Colonic mucosa (tissue), 4 donors: Measurements from ENCODE around the gene CLPSL2. TPM values are rescaled to one million over a fixed set of nuclear protein-coding genes. Genes with fewer than 3 reads are reported as not detected.
A peak's percentile ranks its signal among the peaks of the same experiment; 100 is the strongest.

Source experiments
- DNase-seq: peaks from one replicate; pipeline ENCODE4 v3.0.0-alpha.2; 2020
- H3K27ac ChIP-seq: fragments of 200-600 bp; one replicate; pipeline ENCODE4 v1.8.0; 2021
- H3K27me3 ChIP-seq: fragments of 200-600 bp; one replicate; pipeline ENCODE4 v1.8.0; 2021
- H3K36me3 ChIP-seq: fragments of 200-600 bp; one replicate; pipeline ENCODE4 v1.8.0; 2021
- H3K4me1 ChIP-seq: fragments of 200-600 bp; one replicate; pipeline ENCODE4 v1.8.0; 2021; ENCODE audit warnings: mild to moderate bottlenecking
- H3K4me3 ChIP-seq: fragments of 200-600 bp; one replicate; pipeline ENCODE4 v1.8.0; 2021
- H3K9ac ChIP-seq, 2 donors: one replicate each; pipeline ENCODE4 v1.7.0; 2013; ENCODE audit warnings: control low read depth in 2 of 2, low read depth in 2 of 2, low read length in 2 of 2
- H3K9me3 ChIP-seq: fragments of 200-600 bp; one replicate; pipeline ENCODE4 v1.8.0; 2021
- intact Hi-C: fragments of 100-400 bp; cut with DNase I; formaldehyde crosslinking; loops from one replicate; pipeline ENCODE4 v1.14.1; 2022
- total RNA-seq, 2 donors: library from RNA; stranded (reverse); fragmentation: NEBNext Ultra II Directional in 1 of 2; extraction: Animal tissue kit (Norgen Biotek cat#: 25700) in 1 of 2; gene quantifications; one replicate each; pipeline ENCODE4 v1.2.1, GENCODE V29; 2021
- TF ChIP-seq, protein P1 (sequence below): fragments of 200-600 bp; IDR thresholded peaks from one replicate; pipeline ENCODE4 v1.8.0; 2022; ENCODE audit warnings: antibody characterized with exemption, mild to moderate bottlenecking
- donor health status: healthy.
- donor health status: DM: no; HTN: no; CAD: no.
- donor health status: DM: no; HTN: no; CAD: no.

The CLPSL2 gene, protein sequence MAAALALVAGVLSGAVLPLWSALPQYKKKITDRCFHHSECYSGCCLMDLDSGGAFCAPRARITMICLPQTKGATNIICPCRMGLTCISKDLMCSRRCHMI
- not detected for total RNA-seq

DNA sequence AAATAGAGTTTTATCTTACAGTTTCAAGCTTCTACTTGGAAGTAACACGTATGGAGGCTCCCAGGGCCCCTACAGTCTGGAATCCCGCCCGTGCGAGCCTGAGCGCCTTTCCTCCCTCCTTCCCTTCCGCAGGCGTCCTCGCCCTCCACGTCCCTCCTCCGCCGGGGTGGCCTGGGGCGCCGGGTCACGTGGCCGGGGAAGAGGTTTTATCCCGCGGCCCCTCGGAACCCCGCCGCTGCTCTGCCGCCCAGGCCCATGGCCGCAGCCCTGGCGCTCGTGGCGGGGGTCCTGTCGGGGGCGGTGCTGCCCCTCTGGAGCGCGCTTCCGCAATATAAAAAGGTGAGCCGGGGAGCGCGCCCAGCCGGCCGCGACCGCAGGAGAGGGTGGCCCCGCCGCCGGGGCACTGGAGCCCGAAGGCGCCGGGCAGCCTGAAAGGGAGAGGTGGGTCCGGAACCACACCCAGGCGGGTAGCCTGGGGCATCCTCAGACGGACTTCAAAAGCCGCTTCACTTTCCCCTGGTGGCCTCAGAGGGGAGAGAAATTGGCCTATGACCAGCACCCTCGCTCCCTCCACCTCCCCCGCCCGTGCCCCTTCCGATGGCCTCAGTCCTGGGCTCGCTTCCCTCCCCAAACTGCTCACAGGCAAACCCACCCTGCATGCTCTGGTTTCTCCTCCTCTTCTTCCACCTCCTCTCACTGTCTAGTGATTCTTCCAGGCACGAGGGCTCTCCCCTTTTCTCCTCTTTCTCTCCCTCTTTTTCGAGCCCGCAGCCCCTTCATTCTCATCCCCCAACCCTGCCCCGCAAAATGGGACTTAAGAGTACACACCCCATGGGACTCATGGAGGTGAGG lies at the start of gene CLPSL2:
CLPSL2 (plus strand) TSS at position 235 of the 852 bp plus-strand sequence; CDS start at position 256, 21 bp downstream.
- intact Hi-C loops, result no loop called here
- Histone ChIP-seq H3K27ac (no peak within 1 kb of the TSS), H3K36me3 (no peaks in the 10 kb centered on the region), H3K27me3 (no peaks in the 10 kb centered on the region), H3K4me1 (no peaks in the 10 kb centered on the region), H3K9ac (no peak within 1 kb of the TSS), H3K4me3 (peak within 1 kb of the TSS; percentile 44), H3K9me3 (no peaks in the 10 kb centered on the region)
- no peak for DNase-seq
- TF ChIP-seq, protein P1, sequence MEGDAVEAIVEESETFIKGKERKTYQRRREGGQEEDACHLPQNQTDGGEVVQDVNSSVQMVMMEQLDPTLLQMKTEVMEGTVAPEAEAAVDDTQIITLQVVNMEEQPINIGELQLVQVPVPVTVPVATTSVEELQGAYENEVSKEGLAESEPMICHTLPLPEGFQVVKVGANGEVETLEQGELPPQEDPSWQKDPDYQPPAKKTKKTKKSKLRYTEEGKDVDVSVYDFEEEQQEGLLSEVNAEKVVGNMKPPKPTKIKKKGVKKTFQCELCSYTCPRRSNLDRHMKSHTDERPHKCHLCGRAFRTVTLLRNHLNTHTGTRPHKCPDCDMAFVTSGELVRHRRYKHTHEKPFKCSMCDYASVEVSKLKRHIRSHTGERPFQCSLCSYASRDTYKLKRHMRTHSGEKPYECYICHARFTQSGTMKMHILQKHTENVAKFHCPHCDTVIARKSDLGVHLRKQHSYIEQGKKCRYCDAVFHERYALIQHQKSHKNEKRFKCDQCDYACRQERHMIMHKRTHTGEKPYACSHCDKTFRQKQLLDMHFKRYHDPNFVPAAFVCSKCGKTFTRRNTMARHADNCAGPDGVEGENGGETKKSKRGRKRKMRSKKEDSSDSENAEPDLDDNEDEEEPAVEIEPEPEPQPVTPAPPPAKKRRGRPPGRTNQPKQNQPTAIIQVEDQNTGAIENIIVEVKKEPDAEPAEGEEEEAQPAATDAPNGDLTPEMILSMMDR, result no peak

DNA sequence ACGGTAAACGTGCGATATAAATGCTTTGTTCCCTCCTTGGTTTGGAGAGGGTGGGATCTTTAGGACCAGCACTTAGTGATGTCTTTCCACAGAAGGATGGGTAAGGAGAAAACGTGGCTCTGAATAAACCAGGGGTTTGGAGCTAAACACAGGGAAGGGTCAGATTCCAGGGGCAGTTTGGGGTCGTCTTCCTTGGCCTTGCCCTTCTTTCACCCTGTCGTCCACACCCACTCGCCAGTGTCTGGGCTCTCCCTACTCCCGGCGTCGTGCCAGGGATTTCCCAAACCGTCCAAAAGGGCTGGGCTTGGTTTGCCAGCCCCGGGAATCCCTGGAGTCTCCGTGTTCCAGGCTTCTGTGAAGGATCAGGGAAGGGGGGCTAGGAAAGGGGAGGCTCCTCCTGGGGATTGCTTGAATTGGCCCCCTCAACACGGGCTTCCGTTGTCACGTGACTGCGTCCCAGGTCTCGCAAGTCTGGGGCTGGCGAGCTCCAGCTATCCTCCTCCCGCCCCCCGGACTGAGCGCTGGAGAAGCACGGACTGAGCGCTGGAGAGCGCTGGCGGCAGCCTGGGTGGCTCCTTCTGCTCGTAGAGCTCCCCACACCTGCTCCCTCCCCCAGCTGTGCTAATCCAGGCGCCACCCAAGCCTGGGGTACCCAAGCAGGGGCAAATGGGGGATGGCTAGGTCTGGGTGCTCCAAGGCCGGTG lies 49.0 kb upstream of the CLPSL2 start:
- intact Hi-C loops, result no loop called here
- TF ChIP-seq, protein P1, result no peak
- H3K4me1 ChIP-seq, result peaks cover 49% of the 10 kb centered on the region
- peak overlapping the region; percentile 97 for H3K27ac ChIP-seq
- H3K9me3 ChIP-seq, result no peaks in the 10 kb centered on the region
- no peaks in the 10 kb centered on the region for H3K36me3 ChIP-seq
- H3K9ac ChIP-seq, result peak overlapping the region; percentile 85 to 97
- peak; percentile 90 for DNase-seq
- H3K27me3 ChIP-seq, result no peaks in the 10 kb centered on the region
- peak overlapping the region; percentile 41 for H3K4me3 ChIP-seq

DNA sequence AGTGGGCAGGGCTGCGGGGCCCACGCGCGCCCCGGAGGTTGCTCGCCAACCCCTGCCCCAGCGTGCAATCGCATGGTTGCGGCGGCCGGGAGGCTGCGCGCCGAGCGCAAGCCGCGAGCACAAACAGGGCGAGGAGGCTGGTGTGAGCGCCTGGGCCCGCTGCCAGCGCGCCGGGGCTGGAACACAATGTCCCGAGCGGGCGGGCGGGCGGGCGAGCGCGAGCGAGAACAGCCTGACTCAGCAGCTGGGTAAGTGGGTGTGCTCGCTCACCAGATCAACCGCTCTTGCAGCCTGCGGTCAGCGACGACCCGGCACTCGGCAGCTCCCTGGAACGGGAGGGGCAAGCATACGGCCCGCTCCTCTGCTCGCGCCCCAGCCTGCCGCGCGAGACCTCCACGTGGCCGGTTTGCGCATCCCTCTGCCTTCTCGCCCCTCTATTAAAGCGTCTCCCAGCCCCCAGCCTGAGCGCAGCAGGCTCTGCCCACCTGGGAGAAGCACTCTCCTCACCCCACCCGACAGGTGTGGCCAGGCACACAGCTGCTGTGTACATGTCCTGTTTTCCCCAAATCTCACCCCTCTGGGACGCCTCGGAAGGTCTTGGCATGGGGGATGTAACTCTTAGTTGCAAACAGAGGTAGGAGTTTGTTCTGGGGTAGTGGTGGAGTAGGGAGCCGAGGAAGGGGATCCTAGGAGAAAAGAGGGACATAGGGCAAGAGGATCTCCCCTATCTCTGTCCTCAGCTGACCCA lies 48.3 kb upstream of the CLPSL2 start:
- TF ChIP-seq, protein P1, result no peak
- Histone ChIP-seq H3K9ac (peak overlapping the region; percentile 91 to 97), H3K27ac (peak overlapping the region; percentile 97), H3K27me3 (no peaks in the 10 kb centered on the region), H3K4me1 (peaks cover 51% of the 10 kb centered on the region), H3K4me3 (peak overlapping the region; percentile 41), H3K36me3 (no peaks in the 10 kb centered on the region), H3K9me3 (no peaks in the 10 kb centered on the region)
- intact Hi-C loops, result no loop called here
- DNase-seq, result peak; percentile 89

DNA sequence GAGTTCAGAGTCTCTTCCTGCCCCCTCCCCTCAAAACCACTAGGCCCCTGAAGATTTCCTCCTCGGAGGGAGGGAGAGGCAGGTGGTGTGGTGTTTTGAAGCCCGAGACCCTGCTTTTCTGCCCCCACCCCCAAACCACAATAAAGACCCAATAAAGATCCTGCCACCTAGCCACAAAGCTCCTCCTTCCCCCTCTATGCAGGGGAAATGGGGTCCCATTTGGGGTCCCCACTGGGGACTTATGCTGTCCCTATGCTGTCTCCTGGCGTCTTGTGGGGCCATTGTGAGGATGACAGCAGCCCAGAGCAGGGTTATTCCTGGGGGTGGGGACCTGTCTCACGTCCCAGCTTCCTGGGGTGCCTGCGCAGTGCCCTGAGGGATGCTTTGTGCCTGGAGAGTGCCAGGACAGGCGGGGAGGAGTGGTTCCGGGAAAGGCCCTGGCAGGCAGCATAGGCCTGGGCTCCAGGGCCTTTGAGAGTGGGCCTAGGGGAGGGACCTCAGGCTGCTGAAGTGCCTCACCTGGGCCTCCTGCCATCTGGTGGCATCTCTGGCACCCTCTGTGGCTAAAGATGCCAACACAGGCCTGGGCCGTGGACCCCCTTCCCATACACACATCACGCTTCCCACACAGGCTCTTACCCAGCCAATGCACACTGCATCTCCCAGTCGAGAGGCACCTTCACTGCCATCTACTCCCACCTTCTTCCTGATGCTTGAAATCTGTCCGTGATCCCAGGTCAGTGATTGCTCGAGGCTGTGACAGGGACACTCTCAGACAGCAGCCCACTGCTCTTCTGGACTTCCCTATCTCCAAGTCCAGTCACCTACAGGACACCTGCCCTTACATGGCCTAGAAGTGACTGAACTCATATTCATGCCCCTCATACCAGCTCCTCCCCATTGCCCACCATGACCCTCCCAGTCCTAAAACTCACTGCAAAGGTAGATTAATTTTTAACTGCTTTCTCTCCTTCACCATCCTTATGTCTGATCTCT lies 47.4 kb upstream of the CLPSL2 start:
- DNase-seq, result peak; percentile 61
- intact Hi-C loops, result no loop called here
- Histone ChIP-seq H3K36me3 (no peaks in the 10 kb centered on the region), H3K27ac (peak overlapping the region; percentile 97), H3K9ac (peak overlapping the region; percentile 82 to 91), H3K4me3 (peak overlapping the region; percentile 41), H3K4me1 (peaks cover 55% of the 10 kb centered on the region), H3K27me3 (no peaks in the 10 kb centered on the region), H3K9me3 (no peaks in the 10 kb centered on the region)
- TF ChIP-seq, protein P1, result no peak
